GM19099 (cell line): ENCODE data around the gene SLCO4A1.

Experiments used
- POLR2A ChIP-seq: IDR thresholded peaks from 3 replicates; pipeline ENCODE4 v1.6.1; 2011; ENCODE audit warnings: low read depth; ENCODE audit not compliant: insufficient read length; ENCODE audit errors: extremely low read depth

SLCO4A1 gene

GRCh38 chr20:62717933-62718332 lies 75.6 kb downstream of the SLCO4A1 start:
- no peak for TF ChIP-seq POLR2A

GRCh38 chr20:62718546-62718945 lies 76.2 kb downstream of the SLCO4A1 start:
- no peak for TF ChIP-seq POLR2A

- no peak for TF ChIP-seq POLR2A
Observed at GRCh38 chr20:62719250-62719935, 77.1 kb downstream of the SLCO4A1 start.
